Measurements from ENCODE around the gene ARHGEF39. TPM values are rescaled to one million over a fixed set of nuclear protein-coding genes. Genes with fewer than 3 reads are reported as not detected.

Gene ARHGEF39
- total RNA-seq, 1 donor from 2014 or later, result 1.1 TPM

GRCh38 chr9:35658968-35659220 is 6.1 kb downstream of the ARHGEF39 start:
- Histone ChIP-seq H3K36me3 (peaks cover 6 to 23% of the 10 kb centered on the region in 2 donors), H3K27ac (peak overlapping the region; percentile 97 to 100), H3K4me3 (peak overlapping the region; percentile 88 to 99), H3K9me3 (no peaks in the 10 kb centered on the region), H3K27me3 (no peaks in the 10 kb centered on the region), H3K4me1 (peaks cover 5 to 35% of the 10 kb centered on the region in 2 donors)
- intact Hi-C loops (cut with DNase I), result loop anchor here (1.0 to 10.0 kb wide), 5 partner anchors 69 to 667 kb away; partner anchors contain the start of genes FAM221B, HRCT1, SPAAR and SPAG8
- no peak for TF ChIP-seq CTCF (IDR thresholded peaks at IDR 0.05)
- peak in 1 of 2 donors; percentile 85 for DNase-seq (ENCODE audit: low spot score in 2 of 2)

DNA sequence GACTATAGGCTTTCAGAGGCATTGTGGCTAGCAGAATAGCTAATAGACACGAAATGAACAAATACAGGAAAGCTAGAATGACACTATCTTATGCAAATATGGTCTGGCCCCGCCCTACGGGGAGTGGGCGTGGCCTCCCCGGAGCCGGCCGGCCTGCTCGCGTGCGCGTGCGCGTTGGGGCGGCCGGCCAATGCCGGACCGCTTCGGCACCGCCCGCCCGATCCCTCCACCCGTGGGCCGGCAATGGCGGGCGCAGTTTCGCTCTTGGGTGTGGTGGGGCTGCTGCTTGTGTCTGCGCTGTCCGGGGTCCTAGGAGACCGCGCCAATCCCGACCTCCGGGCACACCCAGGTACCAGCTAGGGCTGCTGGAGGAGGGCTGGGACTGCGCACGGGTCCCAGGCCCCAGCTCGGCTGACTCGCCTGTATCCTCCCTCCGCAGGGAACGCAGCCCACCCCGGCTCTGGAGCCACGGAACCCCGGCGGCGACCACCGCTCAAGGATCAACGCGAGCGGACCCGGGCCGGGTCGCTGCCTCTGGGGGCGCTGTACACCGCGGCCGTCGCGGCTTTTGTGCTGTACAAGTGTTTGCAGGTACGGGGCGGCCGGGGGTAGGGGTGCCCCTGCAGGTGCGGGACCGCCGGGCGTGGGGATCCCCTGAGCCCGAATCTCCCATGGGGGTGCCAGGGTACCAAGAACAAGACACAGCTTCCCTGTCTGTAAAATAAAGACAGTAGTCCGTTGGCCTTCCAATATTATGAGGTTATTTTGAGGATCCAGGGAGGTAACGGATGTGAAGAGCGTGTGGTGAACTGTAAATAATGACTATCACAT is 6.6 kb downstream of the ARHGEF39 start, which contains the start of gene CCDC107:
CCDC107 (plus strand) TSS at position 156 of the 831 bp plus-strand sequence; CDS start at position 244, 88 bp downstream.
- peak in 1 of 2 donors; percentile 91 for DNase-seq (ENCODE audit: low spot score in 2 of 2)
- peaks cover 6 to 23% of the 10 kb centered on the region in 2 donors for H3K36me3 ChIP-seq
- intact Hi-C loops (cut with DNase I), result loop anchor here (5.0 to 10.0 kb wide), 4 partner anchors 154 to 666 kb away; partner anchors contain the start of genes FAM221B, HRCT1, SPAAR and SPAG8

DNA sequence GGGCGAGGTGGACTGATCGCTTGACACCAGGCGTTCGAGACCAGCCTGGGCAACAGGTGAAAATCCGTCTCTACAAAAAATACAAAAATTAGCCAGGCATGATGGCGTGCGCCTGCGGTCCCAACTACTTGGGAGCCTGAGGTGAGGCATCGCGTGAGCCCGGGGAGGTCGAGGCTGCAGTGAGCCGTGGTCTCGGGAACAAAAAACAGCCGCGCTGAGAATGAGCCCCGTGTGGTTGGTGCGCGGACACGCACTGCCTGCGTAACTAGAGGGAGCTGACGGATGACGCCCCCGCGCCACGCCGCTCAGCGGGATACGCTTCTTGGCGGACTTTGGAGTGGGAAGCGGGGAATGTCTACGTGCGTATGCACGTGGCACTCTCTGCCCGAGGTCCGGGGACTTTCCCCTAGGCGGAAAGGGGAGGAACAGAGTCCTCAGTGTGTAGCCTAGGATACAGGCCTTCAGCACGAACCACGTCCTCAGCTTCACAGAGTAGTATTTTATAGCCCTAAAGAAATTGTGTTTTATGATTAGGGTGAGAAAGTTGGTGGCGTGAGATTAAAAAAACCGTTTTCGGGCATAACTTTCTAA is 7.4 kb downstream of the ARHGEF39 start, which contains the start of gene RMRP:
RMRP (minus strand) TSS at position 474 of the 591 bp plus-strand sequence.
- DNase-seq (ENCODE audit: low spot score in 2 of 2), result peak; percentile 90 to 99
- peak; percentile 32 to 56 (median 34) for TF ChIP-seq CTCF (IDR thresholded peaks at IDR 0.05)
- peak within 1 kb of the TSS; percentile 88 to 99 for H3K4me3 ChIP-seq
- peak within 1 kb of the TSS; percentile 97 to 100 for H3K27ac ChIP-seq
- intact Hi-C loops (cut with DNase I), result loop anchor here (1.0 to 10.0 kb wide), 6 partner anchors 33 to 665 kb away; partner anchors contain the start of genes FAM221B, HRCT1, SPAAR and SPAG8
- H3K36me3 ChIP-seq, result peaks cover 6 to 23% of the 10 kb centered on the region in 2 donors
- peaks cover 5 to 35% of the 10 kb centered on the region in 2 donors for H3K4me1 ChIP-seq
- H3K27me3 ChIP-seq, result no peaks in the 10 kb centered on the region
- no peaks in the 10 kb centered on the region for H3K9me3 ChIP-seq

More for the DNA sequence above, 6.6 kb downstream of the ARHGEF39 start, which contains the start of gene CCDC107:
- Histone ChIP-seq H3K4me1 (peaks cover 5 to 35% of the 10 kb centered on the region in 2 donors), H3K27me3 (no peaks in the 10 kb centered on the region), H3K4me3 (peak within 1 kb of the TSS; percentile 88 to 99), H3K9me3 (no peaks in the 10 kb centered on the region), H3K27ac (peak within 1 kb of the TSS; percentile 97 to 100)
- peak; percentile 41 to 64 (median 63) for TF ChIP-seq CTCF (IDR thresholded peaks at IDR 0.05)

GRCh38 chr9:35656831-35657545 is 8.0 kb downstream of the ARHGEF39 start:
- Histone ChIP-seq H3K27me3 (no peaks in the 10 kb centered on the region), H3K4me1 (peaks cover 5 to 32% of the 10 kb centered on the region in 2 donors), H3K27ac (peak overlapping the region; percentile 97 to 100), H3K36me3 (peaks cover 6 to 21% of the 10 kb centered on the region in 2 donors), H3K4me3 (peak overlapping the region; percentile 88 to 99), H3K9me3 (no peaks in the 10 kb centered on the region)
- intact Hi-C loops (cut with DNase I), result loop anchor here (1.0 to 10.0 kb wide), 6 partner anchors 33 to 665 kb away; partner anchors contain the start of genes FAM221B, HRCT1, SPAAR and SPAG8
- no peak for TF ChIP-seq CTCF (IDR thresholded peaks at IDR 0.05)
- DNase-seq (ENCODE audit: low spot score in 2 of 2), result no peak

DNA sequence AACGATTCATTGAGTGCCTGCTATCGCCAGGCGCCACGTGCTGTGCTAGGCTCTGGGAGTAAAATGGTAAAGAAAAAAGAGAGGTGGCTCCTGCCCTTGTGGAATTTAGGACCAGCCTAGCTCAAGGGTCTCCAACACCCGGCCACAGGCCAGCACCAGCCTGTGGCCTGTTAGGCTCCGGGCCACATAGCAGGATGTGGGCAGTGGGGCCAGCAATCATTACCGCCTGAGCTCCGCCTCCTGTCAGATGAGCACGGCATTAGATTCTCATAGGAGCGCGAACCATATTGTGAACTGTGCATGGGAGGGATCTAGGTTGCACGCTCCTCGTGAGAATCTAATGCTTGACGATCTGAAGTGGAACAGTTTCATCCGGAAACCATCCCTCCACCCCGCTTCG is 8.6 kb downstream of the ARHGEF39 start:
- no peak for TF ChIP-seq CTCF (IDR thresholded peaks at IDR 0.05)
- DNase-seq (ENCODE audit: low spot score in 2 of 2), result no peak
- H3K27me3 ChIP-seq, result no peaks in the 10 kb centered on the region
- H3K4me1 ChIP-seq, result peaks cover 5 to 25% of the 10 kb centered on the region in 2 donors
- H3K9me3 ChIP-seq, result no peaks in the 10 kb centered on the region
- peak overlapping the region; percentile 97 to 100 for H3K27ac ChIP-seq
- intact Hi-C loops (cut with DNase I), result loop anchor here (2.0 to 10.0 kb wide), 5 partner anchors 52 to 664 kb away; partner anchors contain the start of genes FAM221B, HRCT1, SPAAR and SPAG8
- no peak overlapping the region for H3K4me3 ChIP-seq
- peaks cover 6 to 14% of the 10 kb centered on the region in 2 donors for H3K36me3 ChIP-seq

Data from ascending aorta (tissue), 2 donors.